Activated CD4-positive, alpha-beta T cell treated with anti-CD3 and anti-CD28 coated beads, Interleukin-2, amount 10 ng/mL, durations not matched to agents 24 days and 14 days (primary cell): ENCODE results near the gene DYRK2. TPM values are rescaled to one million over a fixed set of nuclear protein-coding genes. Genes with fewer than 3 reads are reported as not detected.
A peak's percentile ranks its signal among the peaks of the same experiment; 100 is the strongest.

Source experiments
- DNase-seq: peaks from one replicate; pipeline ENCODE4 v3.0.0; 2022
- H3K27ac Mint-ChIP-seq: one replicate; pipeline ENCODE4 v1.8.0; 2022; ENCODE audit warnings: mild to moderate bottlenecking, mixed read lengths
- H3K27me3 Mint-ChIP-seq: one replicate; pipeline ENCODE4 v1.8.0; 2022; ENCODE audit warnings: mixed read lengths
- H3K36me3 Mint-ChIP-seq: one replicate; pipeline ENCODE4 v1.8.0; 2022; ENCODE audit warnings: low read depth, mild to moderate bottlenecking, mixed read lengths
- H3K4me1 Mint-ChIP-seq: one replicate; pipeline ENCODE4 v1.8.0; 2021; ENCODE audit warnings: mixed read lengths
- H3K4me3 Mint-ChIP-seq: one replicate; pipeline ENCODE4 v1.8.0; 2022; ENCODE audit warnings: mild to moderate bottlenecking, moderate library complexity, mixed read lengths
- H3K9me3 Mint-ChIP-seq: one replicate; pipeline ENCODE4 v1.8.0; 2021; ENCODE audit warnings: mixed read lengths
- intact Hi-C: fragments of 100-400 bp; cut with micrococcal nuclease; formaldehyde crosslinking; loops from one replicate; pipeline ENCODE4 v1.15.1; 2023
- total RNA-seq: library from RNA; stranded (reverse); gene quantifications from 2 replicates; pipeline ENCODE4 v1.2.3, GENCODE V29; 2022

Gene DYRK2
- total RNA-seq, 1 donor from 2014 or later, result 35.5 TPM

GRCh38 chr12:67690656-67691055 is 42.1 kb downstream of the DYRK2 start:
- DNase-seq, result no peak
- Mint-ChIP-seq H3K4me3 (no peak overlapping the region), H3K27me3 (peaks cover 41% of the 10 kb centered on the region), H3K36me3 (no peaks in the 10 kb centered on the region), H3K4me1 (peaks cover 15% of the 10 kb centered on the region), H3K27ac (no peak overlapping the region), H3K9me3 (peaks cover 3% of the 10 kb centered on the region)
- intact Hi-C loops, result loop anchor here (10.0 kb wide), 1 partner anchor 574 kb away; no protein-coding TSS in a partner anchor

DNA sequence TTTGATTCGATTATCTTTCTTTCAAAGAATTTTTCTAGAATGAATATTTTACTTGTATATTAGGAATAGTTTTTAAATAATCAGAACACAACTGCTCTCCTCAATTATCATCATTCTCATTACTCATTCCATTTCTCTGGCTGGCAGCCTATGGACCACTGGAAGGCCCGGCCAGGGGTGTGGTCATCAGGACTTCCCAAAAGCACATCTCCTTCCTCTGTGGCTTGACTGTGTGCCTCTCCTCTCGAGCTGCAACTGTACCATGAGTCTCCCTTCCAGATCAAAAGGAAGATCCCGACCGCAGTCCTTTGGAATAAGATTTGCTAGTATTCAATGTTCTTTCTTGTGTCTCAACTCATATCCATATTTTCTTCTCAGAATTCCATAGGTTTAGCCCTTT is 42.7 kb downstream of the DYRK2 start:
- H3K36me3 Mint-ChIP-seq, result no peaks in the 10 kb centered on the region
- DNase-seq, result no peak
- peaks cover 18% of the 10 kb centered on the region for H3K4me1 Mint-ChIP-seq
- peaks cover 3% of the 10 kb centered on the region for H3K9me3 Mint-ChIP-seq
- peaks cover 44% of the 10 kb centered on the region for H3K27me3 Mint-ChIP-seq
- no peak overlapping the region for H3K27ac Mint-ChIP-seq
- intact Hi-C loops, result loop anchor here (10.0 kb wide), 1 partner anchor 574 kb away; no protein-coding TSS in a partner anchor
- no peak overlapping the region for H3K4me3 Mint-ChIP-seq

DNA sequence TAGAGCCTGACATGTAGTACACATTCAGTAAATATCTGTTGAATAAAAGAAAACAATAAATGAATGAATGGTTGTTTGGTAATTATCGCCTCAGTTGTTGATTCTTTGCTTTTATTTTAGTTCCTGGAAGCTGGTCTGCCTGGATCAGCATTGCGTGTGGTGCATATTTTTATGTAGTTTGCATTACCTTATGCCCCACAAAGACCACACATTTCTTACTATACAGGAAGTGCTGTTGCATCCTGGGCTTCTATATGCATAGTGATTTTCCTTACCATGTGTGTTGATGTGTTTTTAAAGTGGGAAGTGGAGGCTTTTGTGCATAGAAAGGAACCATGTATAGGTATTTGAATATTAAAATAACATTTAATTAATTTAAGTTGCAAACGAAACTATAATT is 43.6 kb downstream of the DYRK2 start:
- Mint-ChIP-seq H3K27ac (no peak overlapping the region), H3K4me1 (peaks cover 25% of the 10 kb centered on the region), H3K27me3 (peaks cover 45% of the 10 kb centered on the region), H3K9me3 (peaks cover 3% of the 10 kb centered on the region), H3K36me3 (no peaks in the 10 kb centered on the region), H3K4me3 (no peak overlapping the region)
- intact Hi-C loops, result loop anchor here (10.0 kb wide), 1 partner anchor 573 kb away; no protein-coding TSS in a partner anchor
- DNase-seq, result no peak

DNA sequence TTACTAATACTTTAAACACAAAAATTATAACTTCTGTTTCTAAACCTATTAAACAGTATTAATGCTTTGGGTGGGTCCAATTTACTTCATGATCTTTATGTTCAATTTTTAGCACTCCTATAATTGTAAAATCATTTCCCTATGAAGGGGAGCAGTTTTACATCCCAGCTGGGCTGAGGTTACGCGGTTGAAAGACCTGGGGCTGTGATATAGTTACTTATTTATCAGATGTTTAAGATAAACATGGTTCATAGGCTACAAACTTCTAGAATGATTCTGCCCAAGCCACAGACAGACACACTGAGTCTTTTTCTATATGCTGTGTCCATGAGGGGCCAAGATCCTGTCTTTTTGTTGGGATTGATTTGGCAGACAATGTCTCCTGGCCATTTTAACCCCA is 44.4 kb downstream of the DYRK2 start:
- Mint-ChIP-seq H3K27me3 (peaks cover 44% of the 10 kb centered on the region), H3K36me3 (no peaks in the 10 kb centered on the region), H3K4me1 (peaks cover 32% of the 10 kb centered on the region), H3K4me3 (no peak overlapping the region), H3K27ac (no peak overlapping the region), H3K9me3 (peaks cover 3% of the 10 kb centered on the region)
- intact Hi-C loops, result loop anchor here (10.0 kb wide), 1 partner anchor 572 kb away; no protein-coding TSS in a partner anchor
- DNase-seq, result no peak

DNA sequence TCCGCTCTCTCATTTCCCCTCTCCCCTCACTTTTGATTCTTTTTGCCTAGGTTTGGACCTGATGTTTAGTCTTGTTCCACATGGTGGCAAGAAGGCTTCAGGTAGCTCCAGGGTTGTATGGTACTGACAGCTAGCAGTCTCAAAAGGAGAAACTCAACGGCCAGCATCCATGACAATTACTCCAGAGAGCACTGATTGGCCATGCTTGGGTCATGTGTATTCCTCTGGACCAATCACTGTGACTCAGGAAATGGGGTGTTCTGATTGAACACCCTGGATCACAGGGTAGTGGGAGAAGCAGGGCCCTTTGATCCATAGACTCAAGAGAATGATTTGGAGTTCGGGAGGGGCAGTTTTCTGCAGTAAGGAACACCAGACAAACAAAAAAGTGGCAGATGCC is 45.3 kb downstream of the DYRK2 start:
- peaks cover 3% of the 10 kb centered on the region for H3K9me3 Mint-ChIP-seq
- H3K4me1 Mint-ChIP-seq, result peaks cover 40% of the 10 kb centered on the region
- H3K27me3 Mint-ChIP-seq, result peaks cover 42% of the 10 kb centered on the region
- intact Hi-C loops, result loop anchor here (10.0 kb wide), 1 partner anchor 571 kb away; no protein-coding TSS in a partner anchor
- no peaks in the 10 kb centered on the region for H3K36me3 Mint-ChIP-seq
- H3K27ac Mint-ChIP-seq, result no peak overlapping the region
- no peak overlapping the region for H3K4me3 Mint-ChIP-seq
- no peak for DNase-seq

- Mint-ChIP-seq H3K27me3 (peaks cover 40% of the 10 kb centered on the region), H3K4me1 (peaks cover 45% of the 10 kb centered on the region), H3K4me3 (no peak overlapping the region), H3K9me3 (peaks cover 3% of the 10 kb centered on the region), H3K27ac (no peak overlapping the region), H3K36me3 (no peaks in the 10 kb centered on the region)
- intact Hi-C loops, result loop anchor here (10.0 kb wide), 1 partner anchor 570 kb away; no protein-coding TSS in a partner anchor
- DNase-seq, result no peak
Measured at GRCh38 chr12:67694306-67694900, 45.9 kb downstream of the DYRK2 start.

- Mint-ChIP-seq H3K9me3 (peaks cover 3% of the 10 kb centered on the region), H3K4me1 (peaks cover 46% of the 10 kb centered on the region), H3K27me3 (peaks cover 45% of the 10 kb centered on the region)
Measured at GRCh38 chr12:67695974-67696373, 47.4 kb downstream of the DYRK2 start.

GRCh38 chr12:67697443-67697842 is 48.9 kb downstream of the DYRK2 start:
- Mint-ChIP-seq H3K4me1 (peaks cover 40% of the 10 kb centered on the region), H3K27ac (no peak overlapping the region), H3K36me3 (no peaks in the 10 kb centered on the region), H3K4me3 (peak overlapping the region; percentile 45), H3K27me3 (peaks cover 50% of the 10 kb centered on the region), H3K9me3 (peaks cover 3% of the 10 kb centered on the region)
- intact Hi-C loops, result loop anchor here (10.0 kb wide), 1 partner anchor 567 kb away; no protein-coding TSS in a partner anchor
- peak; percentile 81 for DNase-seq

More at GRCh38 chr12:67695974-67696373, 47.4 kb downstream of the DYRK2 start:
- DNase-seq, result no peak
- intact Hi-C loops, result loop anchor here (10.0 kb wide), 1 partner anchor 569 kb away; no protein-coding TSS in a partner anchor
- Mint-ChIP-seq H3K36me3 (no peaks in the 10 kb centered on the region), H3K4me3 (no peak overlapping the region), H3K27ac (no peak overlapping the region)

GRCh38 chr12:67697967-67698366 is 49.4 kb downstream of the DYRK2 start:
- Mint-ChIP-seq H3K4me1 (peaks cover 40% of the 10 kb centered on the region), H3K36me3 (no peaks in the 10 kb centered on the region), H3K27me3 (peaks cover 53% of the 10 kb centered on the region), H3K4me3 (peak overlapping the region; percentile 45), H3K9me3 (peaks cover 3% of the 10 kb centered on the region), H3K27ac (peak overlapping the region; percentile 65)
- intact Hi-C loops, result loop anchor here (1.0 to 10.0 kb wide), 9 partner anchors 48 to 567 kb away; partner anchors contain the start of gene CAND1
- no peak for DNase-seq

- H3K36me3 Mint-ChIP-seq, result no peaks in the 10 kb centered on the region
- peak overlapping the region; percentile 70 for H3K4me3 Mint-ChIP-seq
- peak; percentile 83 for DNase-seq
- peaks cover under 1% of the 10 kb centered on the region for H3K9me3 Mint-ChIP-seq
- intact Hi-C loops, result loop anchor here (1.0 to 10.0 kb wide), 9 partner anchors 49 to 566 kb away; partner anchors contain the start of gene CAND1
- H3K4me1 Mint-ChIP-seq, result peaks cover 40% of the 10 kb centered on the region
- H3K27ac Mint-ChIP-seq, result peak overlapping the region; percentile 65
- H3K27me3 Mint-ChIP-seq, result peaks cover 58% of the 10 kb centered on the region
Measured at GRCh38 chr12:67698672-67699581, 50.4 kb downstream of the DYRK2 start.

GRCh38 chr12:67701121-67701520 is 52.6 kb downstream of the DYRK2 start:
- intact Hi-C loops, result no loop called here
- Mint-ChIP-seq H3K9me3 (no peaks in the 10 kb centered on the region), H3K36me3 (no peaks in the 10 kb centered on the region), H3K27ac (no peak overlapping the region), H3K4me3 (no peak overlapping the region), H3K4me1 (peaks cover 28% of the 10 kb centered on the region), H3K27me3 (peaks cover 66% of the 10 kb centered on the region)
- DNase-seq, result no peak

- DNase-seq, result no peak
- Mint-ChIP-seq H3K27me3 (peaks cover 64% of the 10 kb centered on the region), H3K4me3 (no peak overlapping the region), H3K36me3 (no peaks in the 10 kb centered on the region), H3K4me1 (peaks cover 21% of the 10 kb centered on the region), H3K9me3 (no peaks in the 10 kb centered on the region), H3K27ac (no peak overlapping the region)
- intact Hi-C loops, result no loop called here
Measured at GRCh38 chr12:67702136-67702535, 53.6 kb downstream of the DYRK2 start.

DNA sequence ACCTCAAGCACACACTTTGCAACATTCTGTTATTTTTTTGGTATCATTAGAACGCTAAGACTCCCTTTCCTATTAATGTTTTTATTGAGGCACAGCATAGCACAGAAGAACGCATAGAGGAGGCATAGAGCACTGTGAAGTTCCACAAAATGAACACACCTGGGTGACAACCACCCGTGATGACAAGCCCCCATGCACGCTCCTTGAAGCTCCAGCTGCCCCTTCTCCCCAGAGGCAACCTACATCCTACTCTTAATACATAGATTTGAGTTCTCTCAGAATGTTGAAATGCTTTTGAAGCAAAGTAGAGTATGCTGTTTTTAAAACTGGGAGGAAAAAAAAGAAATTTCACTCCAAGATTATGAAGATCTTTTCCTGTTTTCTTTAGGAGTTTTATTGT is 55.5 kb downstream of the DYRK2 start:
- H3K4me3 Mint-ChIP-seq, result no peak overlapping the region
- intact Hi-C loops, result no loop called here
- no peak overlapping the region for H3K27ac Mint-ChIP-seq
- no peaks in the 10 kb centered on the region for H3K36me3 Mint-ChIP-seq
- DNase-seq, result no peak
- H3K27me3 Mint-ChIP-seq, result peaks cover 65% of the 10 kb centered on the region
- H3K4me1 Mint-ChIP-seq, result peaks cover 4% of the 10 kb centered on the region
- H3K9me3 Mint-ChIP-seq, result no peaks in the 10 kb centered on the region
